Stimulated activated CD4-positive, alpha-beta T cell treated with anti-CD3 and anti-CD28 coated beads, Interleukin-2, amount 100 ng/mL, for 24 hours (primary cell): Measurements from ENCODE around the gene AAGAB.
"Not testable (repeated sequence)": the region's sequence is repeated elsewhere in the genome, so short reads cannot be mapped to it uniquely, and the experiment has no call there.

Source experiments
- DNase-seq, 2 donors: peaks; one replicate each; pipeline ENCODE4 v3.0.0-alpha.2; 2020

Gene AAGAB

GRCh38 chr15:67168694-67169093, 85.8 kb downstream of the AAGAB start:
- DNase-seq, result no peak

- DNase-seq, result no peak
These were observed 87.4 kb downstream of the AAGAB start for GRCh38 chr15:67167091-67167490.

- DNase-seq, result no peak
These were observed 88.0 kb downstream of the AAGAB start for GRCh38 chr15:67166280-67167009.

- no peak for DNase-seq
These were observed 88.9 kb downstream of the AAGAB start for GRCh38 chr15:67165254-67166253.

- no peak for DNase-seq
These were observed 89.6 kb downstream of the AAGAB start for GRCh38 chr15:67164811-67165253.

GRCh38 chr15:67164401-67164791, 90.1 kb downstream of the AAGAB start:
- no peak for DNase-seq

- no peak for DNase-seq
These were observed 91.3 kb downstream of the AAGAB start for GRCh38 chr15:67163180-67163579.

- DNase-seq, result no peak
These were observed 92.6 kb downstream of the AAGAB start for GRCh38 chr15:67161881-67162280.

- no peak for DNase-seq
These were observed 93.0 kb downstream of the AAGAB start for GRCh38 chr15:67161412-67161811.

- no peak for DNase-seq
These were observed 96.1 kb downstream of the AAGAB start for GRCh38 chr15:67158367-67158766.

GRCh38 chr15:67157521-67158252, 96.8 kb downstream of the AAGAB start:
- no peak for DNase-seq

GRCh38 chr15:67156834-67157233, 97.6 kb downstream of the AAGAB start:
- no peak for DNase-seq

GRCh38 chr15:67156426-67156825, 98.0 kb downstream of the AAGAB start:
- DNase-seq, result no peak

- no peak for DNase-seq
These were observed 100.2 kb downstream of the AAGAB start for GRCh38 chr15:67154249-67154648.

GRCh38 chr15:67153044-67153443, 101.4 kb downstream of the AAGAB start:
- DNase-seq, result not testable (repeated sequence)

- no peak for DNase-seq
These were observed 102.0 kb downstream of the AAGAB start for GRCh38 chr15:67152429-67152828.
